B cell (primary cell): ENCODE measurements around the gene SLC2A1. TPM values are rescaled to one million over a fixed set of nuclear protein-coding genes. Genes with fewer than 3 reads are reported as not detected.

Source experiments
- ATAC-seq: fragments of 200-7000 bp; cut with Tn5 transposase; one replicate; pipeline ENCODE4 v1.10.0; 2021; ENCODE audit warnings: low read depth, mild to moderate bottlenecking, moderate number of reproducible peaks, moderate library complexity
- CTCF ChIA-PET: fragments of 350-600 bp; sonication (Branson Sonifier 250); formaldehyde crosslinking; loops from one replicate; lab custom pipeline; 2021; ENCODE audit warnings: antibody characterized with exemption, inconsistent platforms; lab: Charles Lee
- POLR2A ChIA-PET: fragments of 350-600 bp; sonication (Branson Sonifier 250); formaldehyde crosslinking; loops from one replicate; lab custom pipeline; 2021; ENCODE audit warnings: antibody characterized with exemption; lab: Charles Lee
- DNase-seq: peaks from one replicate; pipeline ENCODE4 v3.0.0; 2013
- H2AFZ ChIP-seq: 2 replicates; pipeline ENCODE4 v1.6.1; 2012; ENCODE audit warnings: mild to moderate bottlenecking, low read depth, low read length; ENCODE audit not compliant: insufficient read depth, poor library complexity, severe bottlenecking
- H3K27ac ChIP-seq, 2 donors: 1 replicate in 1 of 2; 2 replicates in 1 of 2; pipeline ENCODE4 v1.5.1; 2012 to 2013; ENCODE audit warnings: low read length in 2 of 2, mild to moderate bottlenecking in 2 of 2, moderate library complexity in 1 of 2
- H3K27me3 ChIP-seq, 4 experiments: fragments of 200-600 bp in 1 of 4; sonication (generic) in 1 of 4; replicated peaks in 1 of 4; 1 replicate in 2 of 4; 2 replicates in 2 of 4; pipeline versions ENCODE4 v1.6.1 to v1.7.0; 2013 to 2016; ENCODE audit warnings: low read length in 3 of 4, mild to moderate bottlenecking in 2 of 4, mixed read lengths in 1 of 4, moderate library complexity in 1 of 4; ENCODE audit not compliant: insufficient read depth in 4 of 4, control insufficient read depth in 3 of 4; ENCODE audit errors: control extremely low read depth in 1 of 4
- H3K36me3 ChIP-seq, 2 experiments: replicated peaks in 1 of 2; 1 replicate in 1 of 2; 2 replicates in 1 of 2; pipeline versions ENCODE4 v1.6.1 to v1.7.1; 2013; ENCODE audit warnings: low read length in 1 of 2; ENCODE audit not compliant: insufficient read depth in 2 of 2, control insufficient read depth in 1 of 2; ENCODE audit errors: control extremely low read depth in 1 of 2, extremely low read depth in 1 of 2
- H3K4me1 ChIP-seq, 2 donors: fragments of 200-600 bp in 1 of 2; sonication (generic) in 1 of 2; 1 replicate in 1 of 2; 2 replicates in 1 of 2; pipeline versions ENCODE4 v1.5.1 to v1.6.1; 2013 to 2017; ENCODE audit warnings: low read length in 2 of 2; ENCODE audit not compliant: control insufficient read depth in 2 of 2, insufficient read depth in 2 of 2
- H3K4me2 ChIP-seq: replicated peaks from 2 replicates; pipeline ENCODE3; 2012; ENCODE audit warnings: mild to moderate bottlenecking, low read depth, low read length; ENCODE audit not compliant: poor library complexity, severe bottlenecking
- H3K4me3 ChIP-seq, 5 experiments: fragments of 200-600 bp in 1 of 5; sonication (generic) in 1 of 5; 1 replicate in 3 of 5; 2 replicates in 2 of 5; pipeline versions ENCODE4 v1.5.1 to v1.7.0; 2011 to 2016; ENCODE audit warnings: low read length in 4 of 5, mild to moderate bottlenecking in 4 of 5, low read depth in 2 of 5, control low read depth in 1 of 5, moderate library complexity in 1 of 5; ENCODE audit not compliant: insufficient read depth in 1 of 5; ENCODE audit errors: control extremely low read depth in 1 of 5, extremely low read depth in 1 of 5
- H3K79me2 ChIP-seq: fragments of 200-600 bp; sonication (generic); one replicate; pipeline ENCODE4 v1.6.0; 2016; ENCODE audit warnings: low read length; ENCODE audit not compliant: control insufficient read depth, insufficient read depth
- H3K9ac ChIP-seq: fragments of 200-600 bp; sonication (generic); 2 replicates; pipeline ENCODE4 v1.6.1; 2017; ENCODE audit warnings: mild to moderate bottlenecking, low read length, moderate library complexity
- H3K9me3 ChIP-seq, 3 donors: one replicate each; pipeline versions ENCODE4 v1.6.1 to v1.7.1; 2013; ENCODE audit warnings: low read length in 2 of 3; ENCODE audit not compliant: control insufficient read depth in 2 of 3, insufficient read depth in 1 of 3; ENCODE audit errors: control extremely low read depth in 1 of 3
- H4K20me1 ChIP-seq: 2 replicates; pipeline ENCODE4 v1.6.0; 2012; ENCODE audit warnings: mild to moderate bottlenecking, low read length; ENCODE audit not compliant: insufficient read depth, control insufficient read depth, poor library complexity, severe bottlenecking
- H3K27ac Mint-ChIP-seq: one replicate; pipeline ENCODE4 v1.8.0; 2021; ENCODE audit warnings: mixed read lengths
- H3K27me3 Mint-ChIP-seq: one replicate; pipeline ENCODE4 v1.8.0; 2021; ENCODE audit warnings: mixed read lengths
- H3K4me1 Mint-ChIP-seq: one replicate; pipeline ENCODE4 v1.8.0; 2021; ENCODE audit warnings: mixed read lengths
- H3K4me3 Mint-ChIP-seq: one replicate; pipeline ENCODE4 v1.8.0; 2021; ENCODE audit warnings: mixed read lengths
- H3K9me3 Mint-ChIP-seq: one replicate; pipeline ENCODE4 v1.8.0; 2022; ENCODE audit warnings: mixed read lengths; ENCODE audit not compliant: insufficient read depth
- EZH2 ChIP-seq: IDR thresholded peaks from 2 replicates; pipeline ENCODE4 v1.6.1; 2012; ENCODE audit warnings: borderline replicate concordance, low read depth, mild to moderate bottlenecking, moderate library complexity, low read length; ENCODE audit not compliant: insufficient read depth, poor library complexity, severe bottlenecking
- WGBS: methylation state at CpG from one replicate; pipeline ENCODE4 v1.1.5; 2013; ENCODE audit warnings: missing lambda C conversion rate; ENCODE audit not compliant: insufficient coverage; 5-methylcytosine and 5-hydroxymethylcytosine counted together
- intact Hi-C: fragments of 100-400 bp; cut with micrococcal nuclease; formaldehyde crosslinking; loops from one replicate; pipeline ENCODE4 v1.10.0; 2022
- polyA plus RNA-seq: library from polyadenylated mRNA; depleted of rRNA; stranded (reverse); fragments of >200 nt; gene quantifications from 2 replicates; pipeline ENCODE4 v1.2.3, GENCODE V29; 2012
- total RNA-seq, 2 donors: library from RNA; stranded (reverse); fragments of 120-200 nt in 1 of 2; gene quantifications; 1 replicate in 1 of 2; 2 replicates in 1 of 2; pipeline versions ENCODE4 v1.2.3 to v1.2.4, GENCODE V29; 2013 to 2022
- TF ChIP-seq, protein P1 (sequence below): fragments of 200-600 bp; IDR thresholded peaks from one replicate; pipeline ENCODE4 v1.8.0; 2022; ENCODE audit warnings: antibody characterized with exemption, mild to moderate bottlenecking

SLC2A1 gene
- total and polyA plus RNA-seq, 2 donors (not counting 1 experiment from before 2014, with no cell fraction given) = 223 to 240 TPM

DNA sequence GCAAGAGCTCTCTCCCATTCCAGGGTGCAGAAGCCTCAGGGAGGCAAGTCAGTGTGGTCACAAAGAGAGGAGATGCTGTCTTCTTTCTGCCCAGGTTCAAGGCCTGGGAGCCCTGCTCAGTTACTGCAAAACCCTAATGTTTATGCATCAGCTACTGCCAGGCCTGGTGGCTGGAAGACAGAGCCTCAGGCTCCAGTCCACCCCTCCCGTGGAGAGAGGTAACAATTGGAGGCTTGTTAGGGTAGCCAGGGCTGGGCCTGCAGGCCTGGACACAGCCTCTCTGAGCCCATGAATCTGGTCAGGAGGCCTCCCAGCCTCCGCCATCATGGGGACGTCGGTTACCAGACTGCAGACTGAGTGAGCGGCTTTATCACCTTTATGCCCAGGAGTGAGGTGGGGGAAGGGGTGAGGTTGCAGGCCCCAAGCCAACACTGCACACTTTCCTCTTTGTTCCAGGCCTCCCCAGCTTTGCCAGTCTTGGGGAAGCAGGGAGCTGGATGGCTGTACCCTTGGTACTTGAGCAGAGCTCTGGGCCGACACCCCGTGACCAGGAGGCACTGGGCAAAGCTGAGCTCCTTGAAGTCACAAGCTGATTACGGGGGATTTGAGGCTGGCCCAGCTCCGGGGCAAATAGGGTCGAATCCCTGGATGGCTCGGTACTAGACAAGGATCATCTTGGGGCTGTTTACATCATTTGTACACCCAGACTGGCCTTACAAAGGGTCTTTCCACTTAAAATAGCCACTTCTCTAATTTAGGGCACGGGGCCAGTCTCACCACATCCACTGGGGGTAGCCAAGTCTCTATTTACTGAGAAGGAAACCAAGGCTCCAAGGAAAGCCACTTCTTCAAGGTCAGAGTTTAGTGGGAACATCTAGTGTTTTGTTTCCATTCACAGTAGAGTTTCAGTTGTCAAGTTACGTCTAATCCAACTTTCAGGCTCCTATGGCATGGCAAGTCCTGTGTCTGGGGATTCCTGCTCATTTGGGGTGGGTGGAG is 5.2 kb downstream of the SLC2A1 start:
- H3K4me1 Mint-ChIP-seq = peaks cover 82% of the 10 kb centered on the region
- Histone ChIP-seq H3K79me2 (peaks cover 100% of the 10 kb centered on the region), H2AFZ (no peak overlapping the region), H4K20me1 (peaks cover 47% of the 10 kb centered on the region), H3K4me1 (peaks cover 81 to 88% of the 10 kb centered on the region in 2 donors), H3K9ac (peak overlapping the region; percentile 64), H3K9me3 (no peaks in the 10 kb centered on the region), H3K27me3 (no peaks in the 10 kb centered on the region), H3K27ac (peak overlapping the region; percentile 94 to 95), H3K4me2 (peak overlapping the region; percentile 86), H3K4me3 (peak overlapping the region in 4 of 5 experiments; percentile 19 to 56 (median 30)), H3K36me3 (peaks cover 0 to 52% of the 10 kb centered on the region in 2 experiments)
- intact Hi-C loops = loop anchor here (10.0 kb wide), 1 partner anchor 411 kb away; the partner anchor contains the start of gene ELOVL1
- peak overlapping the region; percentile 99 for H3K27ac Mint-ChIP-seq
- TF ChIP-seq, protein P1, sequence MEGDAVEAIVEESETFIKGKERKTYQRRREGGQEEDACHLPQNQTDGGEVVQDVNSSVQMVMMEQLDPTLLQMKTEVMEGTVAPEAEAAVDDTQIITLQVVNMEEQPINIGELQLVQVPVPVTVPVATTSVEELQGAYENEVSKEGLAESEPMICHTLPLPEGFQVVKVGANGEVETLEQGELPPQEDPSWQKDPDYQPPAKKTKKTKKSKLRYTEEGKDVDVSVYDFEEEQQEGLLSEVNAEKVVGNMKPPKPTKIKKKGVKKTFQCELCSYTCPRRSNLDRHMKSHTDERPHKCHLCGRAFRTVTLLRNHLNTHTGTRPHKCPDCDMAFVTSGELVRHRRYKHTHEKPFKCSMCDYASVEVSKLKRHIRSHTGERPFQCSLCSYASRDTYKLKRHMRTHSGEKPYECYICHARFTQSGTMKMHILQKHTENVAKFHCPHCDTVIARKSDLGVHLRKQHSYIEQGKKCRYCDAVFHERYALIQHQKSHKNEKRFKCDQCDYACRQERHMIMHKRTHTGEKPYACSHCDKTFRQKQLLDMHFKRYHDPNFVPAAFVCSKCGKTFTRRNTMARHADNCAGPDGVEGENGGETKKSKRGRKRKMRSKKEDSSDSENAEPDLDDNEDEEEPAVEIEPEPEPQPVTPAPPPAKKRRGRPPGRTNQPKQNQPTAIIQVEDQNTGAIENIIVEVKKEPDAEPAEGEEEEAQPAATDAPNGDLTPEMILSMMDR = no peak
- no peak for TF ChIP-seq EZH2
- H3K9me3 Mint-ChIP-seq = no peaks in the 10 kb centered on the region
- POLR2A ChIA-PET = interaction anchor here (0.6 to 18.1 kb wide), 9 partner anchors 9 to 415 kb away, joined by 3 to 209 read pairs (median 16); no protein-coding TSS in a partner anchor
- no peaks in the 10 kb centered on the region for H3K27me3 Mint-ChIP-seq
- DNase-seq = peak; percentile 61
- no peak for ATAC-seq
- WGBS = 77% methylated on average over 9 of the region's 13 CpGs
- CTCF ChIA-PET = interaction anchor here (1.0 to 13.0 kb wide), 12 partner anchors 8 to 268 kb away, joined by 3 to 121 read pairs (median 10); no protein-coding TSS in a partner anchor
- H3K4me3 Mint-ChIP-seq = peak overlapping the region; percentile 93
